Activated CD4-positive, CD25-positive, alpha-beta regulatory T cell treated with anti-CD3 and anti-CD28 coated beads, Interleukin-2, amount 50 U/mL, for 24 hours (primary cell): ENCODE results near the gene GAS2L3.

Source experiments
- ATAC-seq, 2 donors: fragments of 150-1000 bp; cut with Tn5 transposase; one replicate each; pipeline ENCODE4 v1.10.0; 2021; ENCODE audit warnings: mild to moderate bottlenecking in 1 of 2, moderate library complexity in 1 of 2

GAS2L3 gene

GRCh38 chr12:100668945-100669536 lies 95.6 kb downstream of the GAS2L3 start:
- ATAC-seq, result peak in 1 of 2 donors; percentile 41

GRCh38 chr12:100669922-100670321 lies 96.4 kb downstream of the GAS2L3 start:
- no peak for ATAC-seq

GRCh38 chr12:100671396-100672074 lies 98.1 kb downstream of the GAS2L3 start:
- ATAC-seq, result no peak

GRCh38 chr12:100672075-100672592 lies 98.7 kb downstream of the GAS2L3 start:
- no peak for ATAC-seq

- ATAC-seq, result no peak
Observed at GRCh38 chr12:100674036-100674888, 100.8 kb downstream of the GAS2L3 start.
